ENCODE measurements around the gene ZNF483. TPM values are rescaled to one million over a fixed set of nuclear protein-coding genes. Genes with fewer than 3 reads are reported as not detected.

ZNF483 gene
- total and polyA plus RNA-seq, 9 of the 15 experiments (the other 6 are each of a cell fraction or from before 2014, with no cell fraction given): 0.04 to 1.0 (median 0.38) TPM

GRCh38 chr9:111483858-111484571 is 41.0 kb upstream of the ZNF483 start, which contains the start of gene ECPAS (continued):
- TF ChIP-seq ZNF696 (CRISPR knock-in tag; conservative IDR thresholded peaks at IDR 0.05): no peak
- TF ChIP-seq SMARCA5 (IDR thresholded peaks at IDR 0.05): no peak
- no peak for TF ChIP-seq SFPQ (IDR thresholded peaks at IDR 0.05; ENCODE audit: low read depth, low read length)
- TF ChIP-seq ZNF263 (CRISPR knock-in tag; IDR thresholded peaks at IDR 0.05; ENCODE audit: borderline replicate concordance): no peak
- TF ChIP-seq JUND (IDR thresholded peaks at IDR 0.05; ENCODE audit: borderline replicate concordance, low read depth, low read length): peak; percentile 79
- TF ChIP-seq JUND (tag; IDR thresholded peaks at IDR 0.05; ENCODE audit: borderline replicate concordance, low read depth, low read length): peak; percentile 26; the same call in 1 of the 3 replicates
- no peak for TF ChIP-seq ZNF277 (CRISPR knock-in tag; IDR thresholded peaks at IDR 0.05; ENCODE audit: borderline replicate concordance)
- TF ChIP-seq ZNF445 (CRISPR knock-in tag; IDR thresholded peaks at IDR 0.05; ENCODE audit: low read depth): no peak
- TF ChIP-seq POU5F1 (IDR thresholded peaks at IDR 0.05; ENCODE audit: borderline replicate concordance, low read depth, low read length, partially characterized antibody): no peak
- peak; percentile 85 for TF ChIP-seq ARID4B (CRISPR knock-in tag; IDR thresholded peaks at IDR 0.05)
- no peak for TF ChIP-seq SREBF2 (CRISPR knock-in tag; IDR thresholded peaks at IDR 0.05)
- no peak for TF ChIP-seq PRDM10 (IDR thresholded peaks at IDR 0.05; ENCODE audit: partially characterized antibody)

Measured in K562 (cell line).